ENCODE data around the gene DOCK3. TPM values are rescaled to one million over a fixed set of nuclear protein-coding genes. Genes with fewer than 3 reads are reported as not detected.
A peak's percentile ranks its signal among the peaks of the same experiment; 100 is the strongest.

The DOCK3 gene
- total RNA-seq (2014; rRNA removed; shearing (Covaris generic); ENCODE audit: low replicate concordance) = 0.04 TPM in 2 replicates

- no peak within 1 kb of the TSS for H3K27ac ChIP-seq (ENCODE audit: low read length)
- no peaks in the 10 kb centered on the region for H4K20me1 ChIP-seq (ENCODE audit: insufficient read depth, low read depth, low read length)
- H3K36me3 ChIP-seq (ENCODE audit: insufficient read depth, low read length) = no peaks in the 10 kb centered on the region
- H3K27me3 ChIP-seq (ENCODE audit: low read length) = no peaks in the 10 kb centered on the region
- H3K9me2 ChIP-seq (replicated peaks; ENCODE audit: insufficient read depth, low read length) = no peaks in the 10 kb centered on the region
- no peak within 1 kb of the TSS for H2AFZ ChIP-seq (ENCODE audit: low read length)
- no peak within 1 kb of the TSS for H3K4me3 ChIP-seq (ENCODE audit: low read length)
- no peak within 1 kb of the TSS for H3K4me2 ChIP-seq (ENCODE audit: low read depth, low read length, poor library complexity, severe bottlenecking)
- no peaks in the 10 kb centered on the region for H3K4me1 ChIP-seq (ENCODE audit: low read length)
- no peaks in the 10 kb centered on the region for H3K9me3 ChIP-seq (ENCODE audit: low read length)
- no peak for DNase-seq
- H3K9ac ChIP-seq (ENCODE audit: low read length) = no peak within 1 kb of the TSS
- H3K79me2 ChIP-seq (ENCODE audit: low read length) = no peaks in the 10 kb centered on the region
Measured at GRCh38 chr3:50674349-50675178, at the start of gene DOCK3. DOCK3 (plus strand) TSS chr3:50674927; CDS start chr3:50675264, 337 bp downstream.

- H4K20me1 ChIP-seq (ENCODE audit: insufficient read depth, low read depth, low read length) = peaks cover 17% of the 10 kb centered on the region
- H3K4me1 ChIP-seq (ENCODE audit: low read length) = no peaks in the 10 kb centered on the region; the same call in 1 of the 2 replicates
- no peak for DNase-seq
- no peaks in the 10 kb centered on the region for H3K36me3 ChIP-seq (ENCODE audit: insufficient read depth, low read length)
- no peaks in the 10 kb centered on the region for H3K27me3 ChIP-seq (ENCODE audit: low read length)
- H3K4me2 ChIP-seq (ENCODE audit: low read depth, low read length, poor library complexity, severe bottlenecking) = no peak overlapping the region
- H3K9ac ChIP-seq (ENCODE audit: low read length) = no peak overlapping the region
- H3K79me2 ChIP-seq (ENCODE audit: low read length) = no peaks in the 10 kb centered on the region
- no peaks in the 10 kb centered on the region for H3K9me2 ChIP-seq (replicated peaks; ENCODE audit: insufficient read depth, low read length)
- no peak overlapping the region for H3K27ac ChIP-seq (ENCODE audit: low read length)
- H2AFZ ChIP-seq (ENCODE audit: low read length) = no peak overlapping the region
- H3K9me3 ChIP-seq (ENCODE audit: low read length) = no peaks in the 10 kb centered on the region
- H3K4me3 ChIP-seq (ENCODE audit: low read length) = no peak overlapping the region
Measured at GRCh38 chr3:50625231-50626182, 49.2 kb upstream of the DOCK3 start.

GRCh38 chr3:50626401-50626800 lies 48.3 kb upstream of the DOCK3 start:
- Histone ChIP-seq H3K79me2 (ENCODE audit: low read length) (no peaks in the 10 kb centered on the region), H4K20me1 (ENCODE audit: insufficient read depth, low read depth, low read length) (peaks cover 17% of the 10 kb centered on the region), H3K4me2 (ENCODE audit: low read depth, low read length, poor library complexity, severe bottlenecking) (no peak overlapping the region), H3K4me1 (ENCODE audit: low read length) (no peaks in the 10 kb centered on the region), H3K27me3 (ENCODE audit: low read length) (no peaks in the 10 kb centered on the region), H3K9me3 (ENCODE audit: low read length) (no peaks in the 10 kb centered on the region), H3K27ac (ENCODE audit: low read length) (no peak overlapping the region), H3K9ac (ENCODE audit: low read length) (no peak overlapping the region), H3K9me2 (replicated peaks; ENCODE audit: insufficient read depth, low read length) (no peaks in the 10 kb centered on the region), H3K36me3 (ENCODE audit: insufficient read depth, low read length) (no peaks in the 10 kb centered on the region), H2AFZ (ENCODE audit: low read length) (no peak overlapping the region), H3K4me3 (ENCODE audit: low read length) (no peak overlapping the region)
- no peak for DNase-seq

GRCh38 chr3:50627407-50628051 lies 47.2 kb upstream of the DOCK3 start:
- H3K9me2 ChIP-seq (replicated peaks; ENCODE audit: insufficient read depth, low read length) = no peaks in the 10 kb centered on the region
- H3K4me3 ChIP-seq (ENCODE audit: low read length) = no peak overlapping the region
- H4K20me1 ChIP-seq (ENCODE audit: insufficient read depth, low read depth, low read length) = peaks cover 20% of the 10 kb centered on the region
- no peaks in the 10 kb centered on the region for H3K27me3 ChIP-seq (ENCODE audit: low read length)
- H3K9me3 ChIP-seq (ENCODE audit: low read length) = no peaks in the 10 kb centered on the region
- no peaks in the 10 kb centered on the region for H3K79me2 ChIP-seq (ENCODE audit: low read length)
- no peaks in the 10 kb centered on the region for H3K36me3 ChIP-seq (ENCODE audit: insufficient read depth, low read length)
- no peaks in the 10 kb centered on the region for H3K4me1 ChIP-seq (ENCODE audit: low read length)
- no peak overlapping the region for H3K27ac ChIP-seq (ENCODE audit: low read length)
- H3K4me2 ChIP-seq (ENCODE audit: low read depth, low read length, poor library complexity, severe bottlenecking) = no peak overlapping the region
- H2AFZ ChIP-seq (ENCODE audit: low read length) = no peak overlapping the region
- no peak overlapping the region for H3K9ac ChIP-seq (ENCODE audit: low read length)
- DNase-seq = peak; percentile 71

GRCh38 chr3:50628601-50629000 lies 46.1 kb upstream of the DOCK3 start:
- no peaks in the 10 kb centered on the region for H3K27me3 ChIP-seq (ENCODE audit: low read length)
- no peaks in the 10 kb centered on the region for H3K36me3 ChIP-seq (ENCODE audit: insufficient read depth, low read length)
- no peaks in the 10 kb centered on the region for H3K4me1 ChIP-seq (ENCODE audit: low read length)
- peaks cover 24% of the 10 kb centered on the region for H4K20me1 ChIP-seq (ENCODE audit: insufficient read depth, low read depth, low read length)
- no peaks in the 10 kb centered on the region for H3K79me2 ChIP-seq (ENCODE audit: low read length)
- no peak overlapping the region for H3K4me2 ChIP-seq (ENCODE audit: low read depth, low read length, poor library complexity, severe bottlenecking)
- no peak overlapping the region for H3K27ac ChIP-seq (ENCODE audit: low read length)
- H2AFZ ChIP-seq (ENCODE audit: low read length) = no peak overlapping the region
- no peaks in the 10 kb centered on the region for H3K9me3 ChIP-seq (ENCODE audit: low read length)
- no peak overlapping the region for H3K4me3 ChIP-seq (ENCODE audit: low read length)
- no peak overlapping the region for H3K9ac ChIP-seq (ENCODE audit: low read length)
- DNase-seq = no peak
- no peaks in the 10 kb centered on the region for H3K9me2 ChIP-seq (replicated peaks; ENCODE audit: insufficient read depth, low read length)

- no peak for DNase-seq
- no peak overlapping the region for H3K27ac ChIP-seq (ENCODE audit: low read length)
- H3K4me2 ChIP-seq (ENCODE audit: low read depth, low read length, poor library complexity, severe bottlenecking) = no peak overlapping the region
- H2AFZ ChIP-seq (ENCODE audit: low read length) = no peak overlapping the region
- H3K9me2 ChIP-seq (replicated peaks; ENCODE audit: insufficient read depth, low read length) = no peaks in the 10 kb centered on the region
- peaks cover 22% of the 10 kb centered on the region; the same call in 1 of the 2 replicates for H4K20me1 ChIP-seq (ENCODE audit: insufficient read depth, low read depth, low read length)
- no peaks in the 10 kb centered on the region for H3K4me1 ChIP-seq (ENCODE audit: low read length)
- H3K4me3 ChIP-seq (ENCODE audit: low read length) = no peak overlapping the region
- H3K36me3 ChIP-seq (ENCODE audit: insufficient read depth, low read length) = no peaks in the 10 kb centered on the region
- H3K9me3 ChIP-seq (ENCODE audit: low read length) = no peaks in the 10 kb centered on the region
- no peaks in the 10 kb centered on the region for H3K27me3 ChIP-seq (ENCODE audit: low read length)
- H3K9ac ChIP-seq (ENCODE audit: low read length) = no peak overlapping the region
- H3K79me2 ChIP-seq (ENCODE audit: low read length) = no peaks in the 10 kb centered on the region
Measured at GRCh38 chr3:50630394-50630793, 44.3 kb upstream of the DOCK3 start.

- H3K4me3 ChIP-seq (ENCODE audit: low read length) = no peak overlapping the region
- H3K27me3 ChIP-seq (ENCODE audit: low read length) = no peaks in the 10 kb centered on the region
- no peaks in the 10 kb centered on the region for H3K79me2 ChIP-seq (ENCODE audit: low read length)
- H3K4me2 ChIP-seq (ENCODE audit: low read depth, low read length, poor library complexity, severe bottlenecking) = no peak overlapping the region
- H4K20me1 ChIP-seq (ENCODE audit: insufficient read depth, low read depth, low read length) = peaks cover 22% of the 10 kb centered on the region; the same call in 1 of the 2 replicates
- H2AFZ ChIP-seq (ENCODE audit: low read length) = no peak overlapping the region
- H3K9me2 ChIP-seq (replicated peaks; ENCODE audit: insufficient read depth, low read length) = no peaks in the 10 kb centered on the region
- no peaks in the 10 kb centered on the region for H3K36me3 ChIP-seq (ENCODE audit: insufficient read depth, low read length)
- no peak for DNase-seq
- no peak overlapping the region for H3K27ac ChIP-seq (ENCODE audit: low read length)
- H3K4me1 ChIP-seq (ENCODE audit: low read length) = no peaks in the 10 kb centered on the region
- H3K9ac ChIP-seq (ENCODE audit: low read length) = no peak overlapping the region
- H3K9me3 ChIP-seq (ENCODE audit: low read length) = no peaks in the 10 kb centered on the region
Measured at GRCh38 chr3:50630877-50631276, 43.9 kb upstream of the DOCK3 start.
